ENCODE data around the gene ZNF775.

- TF ChIP-seq CTCF (IDR thresholded peaks at IDR 0.05) (no peak), POLR2A (IDR thresholded peaks at IDR 0.05) (no peak)
These were observed 52.9 kb downstream of the ZNF775 start for GRCh38 chr7:150431839-150432658.

Data from right lobe of liver (tissue), 4 donors.